GM19025 (cell line): ENCODE measurements around the gene XCR1.
"Not testable (repeated sequence)": the region's sequence is repeated elsewhere in the genome, so short reads cannot be mapped to it uniquely, and the experiment has no call there.

ENCODE experiments used
- ATAC-seq: cut with Tn5 transposase; IDR thresholded peaks from one replicate; pipeline ENCODE4 v1.9.1; 2021; ENCODE audit warnings: mild to moderate bottlenecking, low read depth, moderate library complexity; ENCODE audit not compliant: unreplicated experiment

XCR1 gene

GRCh38 chr3:46049093-46049492, 21.8 kb upstream of the XCR1 start:
- no peak for ATAC-seq

GRCh38 chr3:46046231-46046630, 18.9 kb upstream of the XCR1 start:
- not testable (repeated sequence) for ATAC-seq

- no peak for ATAC-seq
These were observed 11.6 kb upstream of the XCR1 start for GRCh38 chr3:46038916-46039315.

- not testable (repeated sequence) for ATAC-seq
These were observed 10.8 kb upstream of the XCR1 start for GRCh38 chr3:46038071-46038470.

- ATAC-seq: no peak
These were observed 8.9 kb upstream of the XCR1 start for GRCh38 chr3:46036191-46036590.

GRCh38 chr3:46031747-46032146, 4.5 kb upstream of the XCR1 start:
- ATAC-seq: no peak

GRCh38 chr3:46031269-46031668, 4.0 kb upstream of the XCR1 start:
- no peak for ATAC-seq

- no peak for ATAC-seq
These were observed 3.3 kb upstream of the XCR1 start for GRCh38 chr3:46030626-46031025.

GRCh38 chr3:46029953-46030543, 2.8 kb upstream of the XCR1 start:
- ATAC-seq: no peak

GRCh38 chr3:46027736-46028397, 584 bp upstream of the XCR1 start:
- ATAC-seq: no peak

GRCh38 chr3:46025139-46025538, 2.1 kb downstream of the XCR1 start:
- no peak for ATAC-seq

GRCh38 chr3:46024131-46024530, 3.2 kb downstream of the XCR1 start:
- no peak for ATAC-seq

- no peak for ATAC-seq
These were observed 4.1 kb downstream of the XCR1 start for GRCh38 chr3:46022909-46023785.

- ATAC-seq: no peak
These were observed 5.8 kb downstream of the XCR1 start for GRCh38 chr3:46021516-46021915.

- no peak for ATAC-seq
These were observed 6.3 kb downstream of the XCR1 start for GRCh38 chr3:46020766-46021510.

GRCh38 chr3:46019707-46020106, 7.6 kb downstream of the XCR1 start:
- ATAC-seq: no peak

- ATAC-seq: no peak
These were observed 9.6 kb downstream of the XCR1 start for GRCh38 chr3:46017720-46018119.

- no peak for ATAC-seq
These were observed 13.8 kb downstream of the XCR1 start for GRCh38 chr3:46013316-46014094.

- ATAC-seq: no peak
These were observed 15.0 kb downstream of the XCR1 start for GRCh38 chr3:46012246-46012645.

GRCh38 chr3:46010519-46011113, 16.7 kb downstream of the XCR1 start:
- no peak for ATAC-seq
